ENCODE results near the gene AAMP.
A peak's percentile ranks its signal among the peaks of the same experiment; 100 is the strongest.

Gene AAMP

GRCh38 chr2:218235017-218235416 lies 34.9 kb downstream of the AAMP start:
- Histone ChIP-seq H3K27ac (peak overlapping the region in 1 of 21 experiments; percentile 42), H3K4me3 (no peak overlapping the region)

- H3K4me3 ChIP-seq: no peak overlapping the region
- H3K27ac ChIP-seq: peak overlapping the region in 1 of 21 experiments; percentile 42
Observed at GRCh38 chr2:218234521-218234920, 35.4 kb downstream of the AAMP start.

GRCh38 chr2:218233543-218233942 lies 36.4 kb downstream of the AAMP start:
- Histone ChIP-seq H3K4me3 (no peak overlapping the region), H3K27ac (no peak overlapping the region)

- Histone ChIP-seq H3K4me3 (no peak overlapping the region), H3K27ac (peak overlapping the region in 3 of 21 experiments; percentile 9 to 69 (median 35))
Observed at GRCh38 chr2:218230882-218231281, 39.1 kb downstream of the AAMP start.

- peak overlapping the region in 9 of 21 experiments; percentile 12 to 73 (median 51) for H3K27ac ChIP-seq
Observed at GRCh38 chr2:218229851-218230250, 40.1 kb downstream of the AAMP start.

GRCh38 chr2:218229239-218229638 lies 40.7 kb downstream of the AAMP start:
- peak overlapping the region in 14 of 21 experiments; percentile 9 to 75 (median 48) for H3K27ac ChIP-seq
- H3K4me3 ChIP-seq: no peak overlapping the region

More at GRCh38 chr2:218229851-218230250, 40.1 kb downstream of the AAMP start:
- no peak overlapping the region for H3K4me3 ChIP-seq

- no peak overlapping the region for H3K4me3 ChIP-seq
Observed at GRCh38 chr2:218228366-218229090, 41.4 kb downstream of the AAMP start.

GRCh38 chr2:218226903-218227302 lies 43.0 kb downstream of the AAMP start:
- Histone ChIP-seq H3K4me3 (no peak overlapping the region), H3K27ac (no peak overlapping the region)

More at GRCh38 chr2:218228366-218229090, 41.4 kb downstream of the AAMP start:
- peak overlapping the region in 15 of 21 experiments; percentile 2 to 75 (median 46) for H3K27ac ChIP-seq

GRCh38 chr2:218224186-218224585 lies 45.8 kb downstream of the AAMP start:
- no peak overlapping the region for H3K4me3 ChIP-seq
- H3K27ac ChIP-seq: no peak overlapping the region

- Histone ChIP-seq H3K27ac (peak overlapping the region in 5 of 21 experiments; percentile 23 to 100 (median 32)), H3K4me3 (no peak overlapping the region)
Observed at GRCh38 chr2:218223046-218223445, 46.9 kb downstream of the AAMP start.

GRCh38 chr2:218221000-218221399 lies 48.9 kb downstream of the AAMP start:
- Histone ChIP-seq H3K27ac (peak overlapping the region in 4 of 21 experiments; percentile 23 to 100 (median 78)), H3K4me3 (no peak overlapping the region)

- Histone ChIP-seq H3K27ac (peak overlapping the region in 19 of 21 experiments; percentile 60 to 100 (median 99)), H3K4me3 (peak overlapping the region in 5 of 7 experiments; percentile 68 to 99 (median 98))
Observed at GRCh38 chr2:218219934-218220333, 50.0 kb downstream of the AAMP start.

- peak overlapping the region; percentile 94 to 100 (median 99) for H3K27ac ChIP-seq
Observed at GRCh38 chr2:218218268-218219185, 51.4 kb downstream of the AAMP start.

GRCh38 chr2:218217360-218218267 lies 52.3 kb downstream of the AAMP start:
- Histone ChIP-seq H3K27ac (peak overlapping the region; percentile 94 to 100 (median 99)), H3K4me3 (peak overlapping the region; percentile 68 to 99 (median 98))

More at GRCh38 chr2:218218268-218219185, 51.4 kb downstream of the AAMP start:
- H3K4me3 ChIP-seq: peak overlapping the region; percentile 68 to 99 (median 98)

- H3K27ac ChIP-seq: peak within 1 kb of the TSS; percentile 94 to 100 (median 99)
- peak within 1 kb of the TSS; percentile 68 to 99 (median 98) for H3K4me3 ChIP-seq
Observed at GRCh38 chr2:218216674-218217359, 53.1 kb downstream of the AAMP start, which contains the start of gene ARPC2. Gene ARPC2 (plus strand): TSS chr2:218217189. CDS start chr2:218217471, 282 bp downstream.

GRCh38 chr2:218216336-218216673 lies 53.6 kb downstream of the AAMP start:
- H3K27ac ChIP-seq: peak overlapping the region in 20 of 21 experiments; percentile 94 to 100 (median 99)

More at GRCh38 chr2:218216336-218216673, 53.6 kb downstream of the AAMP start:
- peak overlapping the region; percentile 68 to 99 (median 98) for H3K4me3 ChIP-seq

All from skin epidermis (tissue), 12 donors.